HL-60 (cell line): Measurements from ENCODE around the gene XK.

Experiments
- CTCF ChIP-seq: IDR thresholded peaks from one replicate; pipeline ENCODE4 v1.5.1; 2011; ENCODE audit warnings: low read length, control low read depth, inconsistent platforms; ENCODE audit not compliant: insufficient read depth
- GABPA ChIP-seq: IDR thresholded peaks from 2 replicates; pipeline ENCODE4 v1.6.1; 2012; ENCODE audit warnings: low read depth
- POLR2AphosphoS5 ChIP-seq: IDR thresholded peaks from 2 replicates; pipeline ENCODE4 v1.6.1; 2012; ENCODE audit warnings: low read depth

DNA sequence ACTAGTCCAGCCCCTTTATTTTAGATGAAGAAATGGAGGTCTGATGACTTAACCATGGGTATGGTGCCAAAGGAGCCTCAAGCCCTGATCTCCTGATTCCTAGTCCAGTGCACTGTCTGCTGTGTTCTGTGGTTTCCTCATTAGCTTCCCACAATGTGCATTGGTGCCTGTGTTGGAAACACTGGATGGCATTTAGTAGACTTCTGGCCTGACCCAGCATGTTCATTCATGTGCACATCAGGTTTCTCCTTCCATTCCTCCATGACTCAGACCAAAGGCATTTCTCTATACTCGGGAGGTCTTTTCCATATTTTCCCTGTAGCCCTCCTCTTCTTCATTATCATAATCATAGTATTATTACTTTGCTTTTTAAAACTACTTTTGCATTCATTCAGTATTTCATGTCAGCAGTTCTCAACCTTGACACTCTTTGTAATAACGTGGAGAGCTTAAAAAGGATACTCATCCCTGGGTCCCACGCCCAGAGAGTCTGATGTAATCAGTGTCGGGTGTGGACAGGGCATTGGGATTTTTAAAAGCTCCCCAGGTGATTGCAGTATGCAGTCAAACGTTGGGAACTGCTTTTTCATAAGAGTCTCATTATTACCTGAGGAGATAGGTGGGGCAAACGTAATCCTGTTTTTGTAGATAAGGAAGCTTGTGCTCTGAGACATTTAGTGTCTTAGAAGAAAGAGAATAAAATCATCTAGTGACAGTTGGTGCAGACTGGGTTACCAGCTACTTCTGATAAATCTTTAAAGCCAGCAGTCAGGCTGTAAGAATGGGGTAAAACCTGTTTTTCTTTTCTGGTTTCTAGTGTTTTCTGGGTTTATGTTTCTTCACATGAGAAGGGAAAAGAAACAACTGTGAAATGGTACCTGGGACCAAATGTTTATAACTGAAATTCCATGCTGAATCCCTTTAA is 40.9 kb upstream of the XK start:
- no peak for TF ChIP-seq CTCF
- TF ChIP-seq POLR2AphosphoS5 = no peak
- TF ChIP-seq GABPA = no peak
